Measurements from ENCODE around the gene TP53TG5.
A peak's percentile ranks its signal among the peaks of the same experiment; 100 is the strongest.

The TP53TG5 gene

DNA sequence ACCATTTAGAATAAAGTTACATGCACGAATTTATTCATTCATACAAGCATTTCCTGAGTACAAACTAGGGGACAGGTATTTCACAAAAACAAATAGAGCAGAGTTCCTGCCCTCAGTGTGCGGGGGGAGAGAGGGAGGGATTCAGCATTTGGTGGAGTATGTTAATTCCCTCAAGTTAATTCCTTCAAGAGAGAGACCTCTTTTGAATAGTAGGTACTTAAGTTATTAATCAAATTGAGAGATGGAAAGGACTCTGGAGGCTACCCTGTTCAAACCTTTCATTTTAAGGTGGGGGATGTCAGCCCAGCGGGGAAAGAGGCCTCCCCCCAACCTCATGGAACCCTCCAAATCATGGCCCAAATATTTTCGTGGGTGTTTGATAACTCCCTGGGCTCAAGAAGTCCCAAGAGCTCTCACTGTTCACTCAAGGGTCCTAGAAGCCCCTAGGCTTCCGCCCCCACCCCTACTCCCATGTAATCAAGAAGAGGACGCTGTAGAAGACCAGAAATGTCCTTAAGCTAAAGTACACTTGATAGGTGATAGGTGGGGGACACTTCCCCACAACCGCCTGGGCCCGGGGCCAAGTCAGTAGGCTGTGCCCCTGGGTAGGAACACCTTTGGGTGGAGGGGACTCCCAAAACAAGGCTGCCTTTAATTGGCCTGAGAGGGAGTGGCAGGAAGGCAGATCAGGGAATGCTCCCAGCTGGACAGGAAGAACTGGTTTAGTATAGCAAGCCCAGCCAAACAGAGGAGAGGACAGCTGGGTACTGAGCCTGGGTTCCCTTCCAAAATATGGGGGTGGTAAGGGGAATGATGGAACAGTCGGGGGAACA lies 32.8 kb downstream of the TP53TG5 start:
- no peak for DNase-seq

DNA sequence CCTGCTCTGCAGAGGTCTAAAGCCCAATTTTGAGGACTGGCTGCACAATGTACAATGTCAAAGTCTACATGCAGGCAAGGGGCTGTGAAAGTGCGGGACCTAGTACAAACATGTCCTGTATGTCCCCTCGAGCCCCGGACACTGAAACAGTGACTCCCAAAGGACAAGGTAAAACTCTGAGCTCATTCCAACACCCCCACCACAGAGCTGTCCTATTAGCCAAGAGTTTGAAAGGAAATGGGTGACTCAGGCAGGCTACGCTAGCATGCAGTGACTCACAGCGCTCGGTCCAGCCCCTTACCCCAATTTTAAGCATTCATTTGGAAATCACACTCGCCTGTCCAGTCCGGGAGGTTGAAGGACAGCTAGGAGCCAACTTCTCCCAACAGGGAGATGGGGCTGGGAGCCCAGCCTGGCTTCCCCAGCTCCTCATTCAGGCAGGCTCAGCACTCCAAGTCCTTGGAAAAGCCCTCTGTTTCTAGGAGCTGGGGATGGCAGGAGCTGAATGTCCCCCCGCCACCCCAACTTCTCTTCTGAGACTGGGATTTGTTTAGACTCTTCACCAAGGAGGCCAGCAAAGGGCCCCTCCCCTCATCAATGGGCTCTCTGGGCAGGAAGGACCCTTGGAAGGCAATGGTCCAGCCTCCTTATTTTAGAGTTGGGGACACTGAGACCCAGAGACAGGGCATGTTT lies 33.8 kb downstream of the TP53TG5 start:
- no peak for DNase-seq

DNA sequence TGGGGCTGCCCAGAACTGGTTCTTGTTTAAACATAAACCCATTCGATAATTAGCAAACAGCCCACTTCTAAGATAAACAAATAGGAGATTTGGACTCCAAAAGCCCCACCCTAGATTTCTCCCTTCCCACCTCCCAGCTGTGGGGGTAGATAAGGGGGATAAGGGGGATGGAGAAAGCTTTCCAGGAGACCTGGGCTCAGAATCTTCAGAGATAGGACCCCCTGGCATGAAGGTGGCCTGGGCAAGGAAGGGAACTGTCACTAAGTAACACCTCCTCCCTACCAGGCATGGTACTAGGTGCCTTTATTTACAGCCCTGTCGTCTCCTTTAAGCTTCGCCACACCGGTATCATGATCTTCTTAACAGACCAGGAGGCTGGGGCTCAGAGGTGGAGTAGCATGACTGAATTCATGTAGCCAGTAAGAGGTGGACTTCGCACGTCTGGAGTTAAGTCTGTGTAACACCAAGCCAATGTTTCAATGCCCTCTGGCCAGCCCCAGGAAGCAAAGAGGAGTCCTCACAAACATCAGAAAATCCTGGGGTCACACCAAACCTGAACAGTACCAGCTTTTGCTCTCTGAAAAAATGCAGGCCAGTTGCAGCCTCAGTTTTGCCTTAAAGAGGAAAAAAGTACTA lies 34.5 kb downstream of the TP53TG5 start:
- DNase-seq, result peak; percentile 82

DNA sequence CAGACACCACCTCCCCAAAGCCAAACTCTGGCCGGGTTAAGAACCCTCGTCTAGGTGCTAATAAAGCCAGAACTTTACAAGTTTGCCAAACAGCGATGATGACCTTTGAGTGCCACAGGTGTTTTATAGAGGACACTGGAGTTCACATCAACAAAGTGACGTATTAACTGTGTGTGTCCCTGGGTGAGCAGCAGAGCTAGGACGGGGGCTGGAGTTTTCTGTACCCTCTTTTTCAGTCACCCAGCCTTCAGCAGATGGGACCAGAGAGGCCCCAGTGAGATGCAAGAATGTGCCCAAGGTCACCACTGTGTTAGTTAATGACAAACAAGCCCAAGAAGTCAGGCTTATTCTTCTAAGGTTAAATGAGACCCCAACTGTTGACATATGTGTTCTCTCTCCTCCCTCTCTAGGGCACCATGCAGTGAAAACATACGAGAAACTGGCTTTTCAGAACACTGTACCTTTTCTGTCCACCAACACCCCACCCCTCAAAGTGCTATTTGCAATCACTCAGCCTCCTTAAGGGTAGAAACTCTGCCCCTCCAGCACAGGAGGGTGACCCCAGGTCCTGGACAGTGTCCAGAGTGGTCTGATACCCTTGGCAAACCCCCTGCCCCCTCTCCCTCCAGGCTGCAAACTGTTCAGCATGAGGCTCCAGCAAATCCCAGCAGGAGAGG lies 35.1 kb downstream of the TP53TG5 start:
- no peak for DNase-seq

DNA sequence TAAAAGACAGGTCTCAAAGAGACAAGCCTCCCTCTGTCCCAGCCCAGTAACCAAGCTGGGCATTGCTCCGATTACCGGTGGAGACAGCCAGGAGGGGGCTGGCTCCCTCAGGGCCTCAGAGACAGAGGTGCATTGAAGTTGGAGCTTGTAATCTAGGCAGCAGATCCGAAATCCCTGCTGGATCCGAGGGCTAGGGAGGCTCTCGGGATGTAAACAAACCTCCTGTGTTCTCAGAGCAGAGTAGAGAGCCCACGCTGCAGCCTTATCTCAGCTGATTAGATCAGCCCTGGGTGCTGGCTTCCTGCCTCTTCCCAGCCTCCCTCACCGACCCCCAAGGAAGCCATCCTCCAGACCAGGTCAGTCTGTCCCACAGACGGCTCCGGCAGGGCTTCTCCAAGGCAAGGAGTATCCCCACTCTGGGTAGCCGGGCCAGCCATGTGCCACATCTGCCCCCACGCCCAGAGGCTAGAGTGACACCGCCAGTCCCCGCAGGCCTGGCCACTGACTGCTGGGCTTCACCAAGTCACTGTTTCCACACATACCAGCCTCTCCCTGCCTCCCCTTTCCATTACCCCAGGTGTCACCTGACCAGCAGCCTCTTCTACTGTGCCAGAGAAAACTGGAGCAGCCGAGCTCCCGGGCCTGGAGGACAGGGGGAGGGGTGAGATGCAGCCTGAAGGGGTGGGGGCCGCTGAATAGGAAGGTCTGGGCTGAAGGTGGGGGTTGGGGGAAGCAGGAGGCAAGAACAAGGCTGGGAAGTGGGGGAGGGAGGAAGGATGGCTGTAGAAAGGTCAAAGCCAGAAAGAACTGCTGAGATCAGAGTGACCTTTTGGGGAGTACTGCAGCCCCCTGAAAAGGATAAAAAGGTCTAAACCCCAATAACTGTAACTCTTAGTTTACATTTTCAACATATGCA lies 35.9 kb downstream of the TP53TG5 start:
- no peak for DNase-seq

DNA sequence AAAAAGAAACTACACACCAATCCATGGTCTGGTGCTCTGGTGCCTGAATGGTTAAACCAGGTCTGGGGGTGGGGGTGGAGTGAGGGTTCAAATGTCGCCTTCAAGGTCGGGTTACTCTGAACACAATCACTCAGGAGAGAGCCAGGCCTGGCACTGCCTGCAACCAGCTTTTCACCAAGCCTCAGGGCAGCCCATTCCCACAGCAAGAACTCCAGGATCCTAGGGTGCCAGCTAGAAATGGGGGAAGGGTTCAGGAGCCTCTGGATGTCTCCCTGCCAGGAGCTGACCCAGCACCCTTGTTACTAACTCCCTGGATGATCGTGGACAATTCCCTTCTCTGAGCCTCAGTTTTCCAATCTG lies 36.6 kb downstream of the TP53TG5 start:
- DNase-seq, result no peak

DNA sequence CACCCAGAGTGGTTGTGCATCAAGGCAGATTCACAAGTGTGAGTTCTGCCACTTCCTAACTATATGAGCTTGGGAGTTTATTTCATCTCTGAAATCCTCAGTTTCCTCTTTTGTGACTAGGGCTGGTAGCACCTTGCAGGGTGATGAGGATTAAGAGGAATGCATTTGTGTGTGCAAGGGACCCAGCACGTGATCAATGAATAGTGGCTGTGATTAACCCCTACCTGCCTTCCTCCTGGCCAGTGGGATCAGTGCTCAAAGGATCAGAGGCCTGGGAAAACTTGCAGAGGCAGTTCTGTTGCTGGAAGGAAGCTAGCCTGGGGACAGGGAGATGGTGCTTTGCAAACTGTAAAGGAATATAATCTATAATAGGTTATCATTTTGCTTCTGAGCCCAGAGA lies 37.2 kb downstream of the TP53TG5 start:
- no peak for DNase-seq

DNA sequence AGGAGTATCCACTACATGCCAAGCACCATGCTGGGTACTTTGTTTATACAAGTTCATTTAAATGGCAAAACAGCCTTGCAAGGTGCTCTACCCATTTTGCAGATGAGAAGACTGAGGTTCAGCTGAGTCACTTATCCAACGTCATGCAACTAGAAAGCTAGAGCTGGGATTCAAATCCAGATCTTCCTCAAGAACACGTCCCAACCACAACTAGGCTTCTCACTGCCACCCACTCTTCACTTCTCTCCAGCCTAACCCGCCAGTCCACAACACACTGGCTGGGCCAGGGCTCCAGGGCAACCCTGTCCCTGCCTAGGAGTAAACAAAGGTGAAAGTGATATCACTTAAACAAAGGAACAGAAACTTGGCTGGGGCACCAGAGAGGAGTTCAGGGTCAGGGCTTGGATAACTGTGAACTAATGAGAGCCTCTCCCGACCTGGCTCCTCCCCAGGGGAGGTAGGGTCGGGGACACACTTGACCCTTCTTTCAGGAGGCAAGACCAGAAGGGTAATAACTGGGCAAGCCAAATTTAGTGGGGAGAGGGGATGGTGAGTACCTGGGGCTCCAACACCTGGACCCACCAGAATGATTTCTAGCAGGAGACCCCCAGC lies 37.8 kb downstream of the TP53TG5 start:
- DNase-seq, result no peak

DNA sequence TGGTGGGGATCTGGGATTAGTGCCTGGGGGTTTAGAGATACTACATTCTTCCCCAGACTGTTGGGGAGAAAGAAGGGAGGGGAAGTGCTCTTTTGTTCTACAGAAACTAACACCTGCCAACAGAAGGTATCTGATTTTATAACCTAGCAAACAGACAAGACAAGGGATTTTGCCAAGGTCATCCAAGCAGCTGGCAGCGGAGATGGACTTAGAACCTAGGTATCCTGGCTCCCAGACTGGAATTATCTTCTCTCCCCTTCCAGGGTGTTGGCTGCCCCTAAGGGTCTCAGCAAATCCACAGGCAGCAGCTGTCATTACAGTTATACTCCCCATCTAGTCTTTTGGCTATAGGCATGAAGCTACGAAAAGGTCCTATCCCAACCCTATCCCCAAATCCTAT lies 38.3 kb downstream of the TP53TG5 start:
- no peak for DNase-seq

DNA sequence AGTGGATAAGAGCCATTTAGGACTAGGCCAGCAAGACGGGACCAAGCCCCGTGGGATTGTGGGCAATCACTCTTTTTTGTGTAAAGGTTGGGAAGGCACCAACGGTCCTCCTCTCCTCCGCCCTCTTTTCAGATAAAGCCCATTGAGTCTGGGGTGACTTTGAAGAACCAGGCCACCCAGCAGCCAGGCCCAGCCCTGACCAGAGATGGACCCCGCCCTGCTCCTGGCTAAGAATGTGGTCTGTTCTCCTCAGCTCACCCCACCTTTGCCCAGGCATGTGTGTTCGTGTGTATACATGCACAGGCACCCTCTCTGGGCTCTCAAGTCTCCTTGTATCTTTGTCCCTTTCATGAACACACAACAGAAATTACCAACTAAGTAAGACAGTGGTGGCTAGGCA lies 39.0 kb downstream of the TP53TG5 start:
- DNase-seq, result peak; percentile 89

DNA sequence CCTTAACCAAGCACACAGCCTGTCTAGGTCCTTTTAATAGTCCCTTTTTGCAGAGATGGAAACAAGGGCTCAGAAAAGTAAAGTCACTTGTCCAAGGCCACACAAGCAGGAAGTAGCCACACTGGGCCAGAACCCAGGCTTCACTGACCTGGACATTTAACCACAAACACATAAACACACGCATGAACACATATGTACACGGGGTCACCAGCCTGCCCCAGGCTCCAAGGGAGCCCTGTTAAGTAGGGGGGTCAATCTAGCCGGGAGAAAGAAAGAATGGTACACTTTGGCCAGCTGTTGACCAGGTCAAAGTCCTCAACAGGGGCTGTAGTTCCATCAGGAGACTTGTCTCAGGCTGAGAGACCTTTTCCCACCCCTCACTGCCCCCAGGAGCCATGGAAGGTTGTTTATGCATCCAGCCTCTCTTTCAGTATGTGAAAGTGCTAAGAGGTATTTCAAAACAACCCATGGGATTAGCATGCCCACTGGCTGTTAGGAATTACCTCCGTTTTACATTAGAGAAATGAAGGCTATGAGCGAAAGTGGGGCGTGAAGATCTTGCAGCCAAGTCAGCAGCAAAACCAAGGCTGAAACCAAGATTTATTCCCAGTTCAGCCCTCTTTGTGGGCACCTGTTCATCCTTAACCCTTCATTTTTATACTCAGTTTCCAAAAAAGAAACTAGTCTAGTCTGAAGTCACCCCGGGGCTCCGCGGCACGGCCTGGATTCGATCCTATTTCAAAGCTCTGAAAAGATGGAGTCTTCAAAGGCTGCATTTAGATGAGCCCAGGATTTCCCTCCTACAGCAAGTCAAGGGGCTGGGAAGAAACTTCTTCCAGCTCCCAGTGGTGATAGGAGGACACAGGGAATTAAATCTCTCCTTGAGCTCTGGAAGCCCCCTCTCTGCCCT lies 39.7 kb downstream of the TP53TG5 start:
- no peak for DNase-seq

DNA sequence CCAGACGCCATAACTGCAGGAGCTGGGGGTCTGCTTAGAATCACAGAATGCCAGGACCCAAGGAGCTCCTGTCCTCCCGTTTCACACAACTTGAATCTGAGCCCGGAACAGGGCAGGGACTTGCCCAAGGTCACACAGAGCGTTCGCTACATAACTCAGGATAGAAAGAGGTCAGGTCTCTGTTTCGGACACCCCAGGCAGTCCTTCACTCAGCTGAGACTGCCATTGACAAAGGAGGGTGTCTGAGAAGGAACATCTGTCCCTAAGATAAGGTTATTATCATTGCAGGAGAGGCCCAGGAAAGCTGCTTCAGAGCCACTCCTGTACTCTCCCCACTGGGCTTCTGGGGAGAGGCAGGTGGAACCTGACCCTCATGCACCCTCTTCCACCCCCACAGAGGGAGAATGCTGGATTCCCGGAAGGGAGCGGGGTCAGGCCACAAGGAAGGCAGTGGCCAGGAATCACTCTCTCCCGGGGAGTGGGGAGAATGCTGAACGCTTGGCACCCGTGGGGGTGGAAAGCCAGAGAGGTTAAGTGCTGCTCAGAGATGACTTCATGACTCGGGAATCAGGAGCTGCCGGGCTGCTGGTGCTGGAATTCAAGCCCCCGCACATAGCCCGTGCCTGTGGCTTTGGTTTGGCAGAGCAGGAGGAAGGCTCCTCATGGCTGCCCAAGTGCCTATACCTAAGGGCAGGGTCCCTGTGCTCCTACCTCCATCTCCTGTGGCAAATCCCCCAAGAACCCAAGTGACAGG lies 40.6 kb downstream of the TP53TG5 start:
- DNase-seq, result peak; percentile 75

DNA sequence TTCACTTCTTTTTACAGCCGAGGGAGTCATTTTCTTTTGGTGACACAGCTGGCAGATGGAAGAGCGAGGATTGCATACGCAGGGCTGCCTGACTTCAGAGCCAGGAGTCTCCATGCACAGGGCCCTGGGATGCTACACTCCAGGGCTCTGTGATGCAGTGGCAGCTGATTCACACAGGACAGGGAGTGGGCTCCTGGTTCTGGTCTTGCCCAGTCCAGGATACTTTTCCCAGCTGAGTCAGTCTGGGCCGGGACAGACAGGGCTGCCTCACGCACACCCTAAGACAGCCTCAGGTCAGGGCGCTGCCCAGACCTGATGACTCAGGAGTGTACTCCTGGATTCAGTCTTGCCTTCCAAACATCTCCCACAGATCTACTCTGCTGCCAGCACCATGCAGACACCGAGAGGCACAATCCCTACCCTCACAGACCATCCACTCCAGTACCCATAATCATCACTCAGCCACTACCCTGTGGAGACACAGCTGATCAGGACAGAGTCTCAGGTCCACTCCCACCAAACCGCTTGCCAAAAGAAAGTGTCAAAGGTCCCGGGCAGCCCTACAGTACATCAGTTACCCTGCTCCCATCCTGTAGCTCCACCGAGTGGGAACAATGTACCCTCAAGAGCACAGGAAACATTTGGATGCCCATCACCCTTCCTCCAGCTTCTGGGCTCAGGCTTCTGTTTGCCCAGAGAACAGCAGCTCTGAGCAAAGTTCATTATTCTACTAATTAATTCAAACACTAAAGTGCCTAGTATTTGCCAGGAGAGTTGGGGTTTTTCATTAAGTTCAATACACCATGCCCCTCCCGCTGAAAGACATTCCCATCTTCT lies 41.4 kb downstream of the TP53TG5 start:
- no peak for DNase-seq

DNA sequence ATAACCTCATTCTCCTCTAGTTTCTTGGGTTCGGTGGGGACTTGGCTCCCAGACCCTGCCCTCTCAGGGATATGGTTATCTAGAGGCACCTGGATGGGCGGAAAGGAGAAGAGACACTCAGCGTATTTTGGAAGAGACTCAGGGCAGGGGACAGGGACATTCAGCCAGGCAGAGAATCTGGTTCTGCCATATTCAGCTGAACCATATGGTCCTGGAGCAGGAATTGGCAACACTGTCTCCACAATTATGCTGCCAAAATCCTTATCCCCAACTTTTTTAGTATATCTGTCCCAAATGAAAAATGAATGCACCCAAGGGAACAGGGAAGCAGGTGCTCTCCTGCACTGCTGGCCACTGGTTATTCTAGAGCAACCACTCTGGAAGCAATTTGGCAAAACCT lies 47.6 kb downstream of the TP53TG5 start:
- DNase-seq, result no peak

DNA sequence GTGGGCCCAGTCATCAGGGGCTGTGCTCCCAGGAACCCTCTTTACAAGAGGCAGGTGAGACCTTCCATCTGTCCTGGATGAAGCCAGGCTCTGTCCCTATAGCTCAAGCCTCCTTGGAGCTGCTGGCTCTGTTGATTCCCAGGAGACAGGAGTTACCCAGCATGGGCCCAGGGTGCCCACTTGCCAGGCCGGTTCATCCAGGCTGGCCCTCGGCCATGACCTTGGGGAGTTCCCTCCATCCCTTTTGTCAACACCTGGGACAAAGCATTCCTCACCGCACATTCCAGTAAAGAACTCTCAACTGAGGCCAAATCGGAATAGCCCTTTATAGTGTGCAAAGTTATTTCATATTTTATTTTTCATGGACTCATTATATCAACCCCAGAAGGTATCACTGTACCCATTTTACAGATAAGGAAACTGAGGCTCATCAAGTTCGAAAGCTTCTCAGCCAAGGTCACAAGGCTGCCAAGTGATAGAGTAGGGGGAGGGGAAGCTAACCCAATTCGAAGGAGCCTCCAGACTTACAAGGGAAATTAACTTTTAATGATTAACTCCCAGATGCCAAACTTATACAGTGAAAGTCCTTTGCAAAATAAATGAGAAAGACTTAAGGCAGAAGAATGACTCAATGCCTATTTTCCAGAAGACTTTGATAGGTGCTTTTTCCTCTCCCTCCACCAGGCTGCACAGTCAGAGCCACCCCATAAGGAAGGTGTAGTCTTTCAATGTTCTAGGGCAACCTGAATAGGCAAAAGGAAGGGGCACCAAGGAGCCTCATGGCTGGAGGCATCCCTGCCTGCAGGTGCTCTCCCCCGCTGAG lies 48.4 kb downstream of the TP53TG5 start:
- DNase-seq, result no peak

DNA sequence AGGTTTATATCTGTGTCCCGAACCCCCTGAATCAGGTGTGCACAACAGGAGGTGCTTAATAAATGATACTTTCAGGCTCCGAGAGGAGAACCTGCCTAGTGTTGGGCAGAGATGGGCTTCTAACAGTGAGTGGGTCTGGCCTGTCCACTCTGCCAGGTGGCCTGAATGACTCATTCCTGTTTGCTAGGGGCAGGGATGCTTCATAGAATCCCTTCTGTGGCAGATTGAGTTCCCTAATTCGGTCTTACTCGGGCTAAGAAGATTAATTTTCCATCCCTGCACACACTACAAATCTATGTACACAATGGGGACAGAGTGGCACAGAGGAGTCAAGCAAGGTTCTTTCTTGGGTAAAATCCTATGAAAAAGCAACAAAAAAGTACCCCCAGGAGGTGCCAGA lies 49.7 kb downstream of the TP53TG5 start:
- no peak for DNase-seq

DNA sequence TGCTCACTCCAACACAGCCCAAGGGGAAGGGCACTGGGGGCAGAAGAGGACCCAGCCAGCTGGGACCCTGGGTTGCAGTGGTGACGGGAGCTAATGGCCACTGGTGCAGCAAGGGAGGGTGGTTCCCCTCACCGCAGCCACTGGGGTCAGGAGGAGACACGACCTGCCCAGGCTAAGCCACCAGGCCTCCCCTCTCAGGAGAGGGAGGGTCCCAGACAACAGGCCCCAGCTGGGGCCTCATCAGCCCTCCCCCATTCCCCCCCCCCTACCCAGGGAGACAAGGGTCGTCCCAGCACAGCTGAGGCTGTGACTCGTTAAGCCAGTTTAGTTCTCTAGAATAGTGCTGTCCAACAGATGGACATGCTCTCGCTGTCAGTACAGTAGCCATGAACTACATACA lies 52.8 kb downstream of the TP53TG5 start:
- no peak for DNase-seq

DNA sequence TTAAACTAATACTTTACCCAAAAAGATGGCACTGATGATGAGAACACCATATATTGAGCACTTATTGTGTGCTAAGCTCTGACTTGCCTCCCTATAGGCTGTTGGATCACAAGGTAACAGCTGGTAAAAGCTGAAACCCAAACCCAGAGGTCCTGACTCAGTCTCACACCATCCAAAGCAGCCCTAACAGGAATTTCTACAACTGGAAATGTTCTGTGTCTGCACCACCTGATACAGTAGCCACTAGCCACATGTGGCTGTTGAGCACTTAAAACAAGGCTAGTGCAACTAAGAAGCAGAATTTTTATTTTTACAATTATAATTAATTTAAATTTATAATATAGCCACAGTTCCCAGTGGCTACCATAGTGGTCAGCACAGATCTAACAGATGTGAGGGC lies 54.4 kb downstream of the TP53TG5 start:
- DNase-seq, result no peak

Measured in hematopoietic multipotent progenitor cell treated with erythropoietin and hydrocortisone succinate and interleukin-3 and kit ligand, for 6 days (in vitro differentiated cells).